ENCODE measurements around the gene DLL3. TPM values are rescaled to one million over a fixed set of nuclear protein-coding genes. Genes with fewer than 3 reads are reported as not detected.

Gene DLL3
- total RNA-seq, 4 donors from 2014 or later = 0.10 TPM; not detected in 3

GRCh38 chr19:39533003-39533512 is 34.3 kb downstream of the DLL3 start:
- WGBS, 2 donors = 13 to 24% methylated on average over 12 of the region's 12 CpGs
- no peak overlapping the region for H3K4me3 ChIP-seq (ENCODE audit: low read depth, poor library complexity, severe bottlenecking)
- TF ChIP-seq POLR2A (IDR thresholded peaks at IDR 0.05) (no peak), CTCF (IDR thresholded peaks at IDR 0.05) (no peak)
- intact Hi-C loops (cut with DNase I; ENCODE audit: low total_unique reads) = loop anchor here (10.0 kb wide), 1 partner anchor 88 kb away; the partner anchor contains the start of gene SUPT5H
- DNase-seq (ENCODE audit: low spot score in 2 of 2) = no peak

- TF ChIP-seq CTCF (IDR thresholded peaks at IDR 0.05) (no peak), POLR2A (IDR thresholded peaks at IDR 0.05) (no peak)
- intact Hi-C loops (cut with DNase I; ENCODE audit: low total_unique reads) = loop anchor here (10.0 kb wide), 1 partner anchor 89 kb away; the partner anchor contains the start of gene SUPT5H
- no peak for DNase-seq (ENCODE audit: low spot score in 2 of 2)
- no peak overlapping the region for H3K4me3 ChIP-seq (ENCODE audit: low read depth, poor library complexity, severe bottlenecking)
- 68% methylated on average over 3 of the region's 3 CpGs for WGBS, 2 donors
Measured at GRCh38 chr19:39533791-39534190, 35.0 kb downstream of the DLL3 start.

- peak overlapping the region; percentile 72 for H3K4me3 ChIP-seq (ENCODE audit: low read depth, poor library complexity, severe bottlenecking)
- TF ChIP-seq CTCF (IDR thresholded peaks at IDR 0.05) (no peak), POLR2A (IDR thresholded peaks at IDR 0.05) (no peak)
- DNase-seq (ENCODE audit: low spot score in 2 of 2) = no peak
- intact Hi-C loops (cut with DNase I; ENCODE audit: low total_unique reads) = loop anchor here (10.0 kb wide), 1 partner anchor 94 kb away; the partner anchor contains the start of gene SUPT5H
- 3 to 4% methylated on average over 10 of the region's 10 CpGs for WGBS, 2 donors
Measured at GRCh38 chr19:39539165-39539517, 40.4 kb downstream of the DLL3 start.

- WGBS, 2 donors = 0% methylated on average over 44 to 61 of the region's 84 CpGs
- intact Hi-C loops (cut with DNase I; ENCODE audit: low total_unique reads) = loop anchor here (10.0 kb wide), 1 partner anchor 95 kb away; the partner anchor contains the start of gene SUPT5H
Measured at GRCh38 chr19:39539518-39540332, 41.0 kb downstream of the DLL3 start, which contains the start of gene EID2. TSS of gene EID2 (minus strand) at chr19:39540161. CDS start at chr19:39540079, 82 bp downstream.

GRCh38 chr19:39540333-39540673 is 41.6 kb downstream of the DLL3 start:
- TF ChIP-seq POLR2A (IDR thresholded peaks at IDR 0.05) = no peak
- no peak for DNase-seq (ENCODE audit: low spot score in 2 of 2)
- WGBS, 2 donors = 4 to 7% methylated on average over 10 of the region's 10 CpGs
- intact Hi-C loops (cut with DNase I; ENCODE audit: low total_unique reads) = no loop called here
- H3K4me3 ChIP-seq (ENCODE audit: low read depth, poor library complexity, severe bottlenecking) = no peak overlapping the region

More at GRCh38 chr19:39539518-39540332, 41.0 kb downstream of the DLL3 start, which contains the start of gene EID2:
- TF ChIP-seq POLR2A (IDR thresholded peaks at IDR 0.05) = peak in 1 of 2 donors; percentile 7
- TF ChIP-seq CTCF (IDR thresholded peaks at IDR 0.05) = peak in 1 of 3 donors; percentile 64
- peak; percentile 91 to 99 for DNase-seq (ENCODE audit: low spot score in 2 of 2)
- peak within 1 kb of the TSS; percentile 72 for H3K4me3 ChIP-seq (ENCODE audit: low read depth, poor library complexity, severe bottlenecking)

GRCh38 chr19:39542206-39542605 is 43.5 kb downstream of the DLL3 start:
- H3K4me3 ChIP-seq (ENCODE audit: low read depth, poor library complexity, severe bottlenecking) = no peak overlapping the region
- no peak for TF ChIP-seq POLR2A (IDR thresholded peaks at IDR 0.05)
- no peak for TF ChIP-seq CTCF (IDR thresholded peaks at IDR 0.05)
- DNase-seq (ENCODE audit: low spot score in 2 of 2) = no peak
- intact Hi-C loops (cut with DNase I; ENCODE audit: low total_unique reads) = no loop called here
- WGBS, 2 donors = 64 to 77% methylated on average over 2 of the region's 2 CpGs

All from lower leg skin (tissue), 4 donors.